Ishikawa (cell line): Measurements from ENCODE around the gene ELOVL7.

Experiments
- EGR1 ChIP-seq: IDR thresholded peaks from 2 replicates; pipeline ENCODE4 v1.6.1; 2012
- EP300 ChIP-seq: IDR thresholded peaks from 2 replicates; pipeline ENCODE4 v1.6.1; 2012; ENCODE audit warnings: borderline replicate concordance
- MAX ChIP-seq: IDR thresholded peaks from 2 replicates; pipeline ENCODE4 v1.6.1; 2012
- NFIC ChIP-seq: IDR thresholded peaks from 2 replicates; pipeline ENCODE4 v1.6.1; 2012
- TAF1 ChIP-seq: IDR thresholded peaks from 2 replicates; pipeline ENCODE4 v1.6.1; 2012; ENCODE audit warnings: low read depth, mild to moderate bottlenecking
- YY1 ChIP-seq: IDR thresholded peaks from 2 replicates; pipeline ENCODE4 v1.6.1; 2012; ENCODE audit warnings: low read depth
- ZBTB7A ChIP-seq: IDR thresholded peaks from 2 replicates; pipeline ENCODE4 v1.6.1; 2012; ENCODE audit warnings: low read depth

GRCh38 chr5:60820593-60821487 lies 23.2 kb downstream of the ELOVL7 start:
- TF ChIP-seq YY1: no peak
- no peak for TF ChIP-seq TAF1
- TF ChIP-seq EGR1: no peak
- TF ChIP-seq EP300: no peak
- no peak for TF ChIP-seq NFIC
- TF ChIP-seq ZBTB7A: no peak
- no peak for TF ChIP-seq MAX
